HUDEP-2 (cell line): ENCODE data around the gene TXN2.
"Not testable (repeated sequence)": the region's sequence is repeated elsewhere in the genome, so short reads cannot be mapped to it uniquely, and the experiment has no call there.

Source experiments
- DNase-seq, 76 experiments: peaks; one replicate each; lab custom pipeline; 2025; ENCODE audit not compliant: unreplicated experiment in 76 of 76; lab: John Stamatoyannopoulos, UW

TXN2 gene

DNA sequence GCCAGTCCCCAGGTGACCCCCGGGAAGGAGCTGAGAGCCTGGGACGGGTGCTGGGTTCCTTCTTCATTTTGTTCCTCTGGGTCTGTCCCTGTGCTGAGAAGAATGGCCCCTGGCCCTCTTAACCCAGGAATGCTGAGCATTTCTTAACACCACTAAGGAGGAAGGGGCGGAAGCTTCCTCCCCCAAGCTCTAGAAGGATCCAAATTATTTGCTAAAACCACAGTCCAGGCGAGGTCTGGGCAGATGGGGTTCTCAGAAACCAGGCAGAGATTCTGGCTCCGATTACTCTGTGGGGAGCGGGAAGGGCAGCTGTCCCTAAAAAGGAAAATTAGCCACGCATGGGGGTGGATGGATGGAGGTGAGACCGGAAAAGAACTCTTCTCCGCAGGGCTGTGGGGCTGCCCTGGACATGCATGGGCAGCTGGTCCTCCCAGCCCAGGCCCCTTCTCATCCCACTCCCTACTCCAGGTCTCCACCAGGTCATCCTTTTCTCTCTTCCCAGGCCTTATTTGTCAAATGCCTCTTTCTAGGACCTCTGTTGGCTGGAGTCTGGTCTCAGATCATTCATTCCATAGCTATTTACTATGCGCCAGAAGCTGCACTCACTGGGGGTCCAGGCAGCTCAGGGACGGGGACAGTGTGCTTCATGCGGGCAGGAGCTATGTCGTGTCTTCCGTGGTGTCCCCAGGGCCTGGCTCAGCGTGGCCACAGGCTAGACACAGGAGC is 48.7 kb downstream of the TXN2 start:
- DNase-seq: no peak

DNA sequence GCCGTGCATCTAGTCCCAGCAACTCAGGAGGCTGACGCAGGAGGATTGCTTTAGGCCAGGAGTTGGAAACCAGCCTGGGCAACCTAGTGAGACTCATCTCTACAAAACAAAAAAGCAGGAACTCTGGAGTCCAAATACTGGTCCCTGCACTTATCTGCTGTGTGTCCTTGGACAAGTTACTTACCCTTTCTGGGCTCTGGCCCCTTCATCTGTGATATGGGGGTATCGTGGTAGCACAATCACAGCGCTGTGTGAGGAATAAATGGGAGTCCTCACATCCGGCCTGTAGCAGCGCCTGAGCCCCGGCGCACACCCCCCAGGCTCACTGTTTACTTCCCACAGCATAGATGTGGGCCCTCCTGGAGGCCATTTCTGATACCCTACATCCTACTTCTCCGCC is 49.5 kb downstream of the TXN2 start:
- DNase-seq: no peak

DNA sequence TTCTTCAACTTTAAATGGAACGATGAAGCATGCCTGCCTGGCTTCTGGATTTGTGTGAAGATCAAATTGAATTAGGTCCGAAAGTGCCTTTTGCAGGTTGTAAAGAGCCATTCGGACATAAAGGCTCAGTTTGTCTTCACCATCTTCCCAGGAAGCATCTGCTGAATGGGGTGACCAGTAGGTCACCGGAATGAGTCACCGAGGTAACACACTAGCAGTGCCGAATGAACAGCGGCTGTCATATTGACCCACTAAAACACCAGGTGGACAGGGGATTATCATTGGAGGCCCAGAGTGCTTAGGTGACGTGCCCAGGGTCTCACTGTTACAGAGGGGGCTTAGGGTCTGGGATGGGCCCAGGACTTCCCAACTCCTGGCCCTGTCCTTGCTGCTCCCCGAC is 50.6 kb downstream of the TXN2 start:
- no peak for DNase-seq

DNA sequence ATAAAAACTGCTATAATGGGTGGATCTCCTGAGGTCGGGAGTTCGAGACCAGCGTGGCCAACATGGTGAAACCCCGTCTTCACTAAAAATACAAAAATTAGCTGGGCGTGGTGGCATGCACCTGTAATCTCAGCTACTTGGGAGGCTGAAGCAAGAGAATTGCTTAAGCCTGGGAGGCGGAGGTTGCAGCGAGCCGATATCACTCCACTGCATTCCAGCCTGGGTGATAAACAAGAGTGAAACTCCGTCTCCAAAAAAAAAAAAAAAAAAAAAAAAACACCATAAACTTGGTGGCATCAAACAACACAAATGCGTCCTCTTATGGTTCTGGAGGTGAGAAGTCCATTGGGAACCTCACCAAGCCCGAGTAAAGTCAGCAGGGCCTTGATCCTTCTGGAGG is 53.5 kb downstream of the TXN2 start:
- not testable (repeated sequence) for DNase-seq

DNA sequence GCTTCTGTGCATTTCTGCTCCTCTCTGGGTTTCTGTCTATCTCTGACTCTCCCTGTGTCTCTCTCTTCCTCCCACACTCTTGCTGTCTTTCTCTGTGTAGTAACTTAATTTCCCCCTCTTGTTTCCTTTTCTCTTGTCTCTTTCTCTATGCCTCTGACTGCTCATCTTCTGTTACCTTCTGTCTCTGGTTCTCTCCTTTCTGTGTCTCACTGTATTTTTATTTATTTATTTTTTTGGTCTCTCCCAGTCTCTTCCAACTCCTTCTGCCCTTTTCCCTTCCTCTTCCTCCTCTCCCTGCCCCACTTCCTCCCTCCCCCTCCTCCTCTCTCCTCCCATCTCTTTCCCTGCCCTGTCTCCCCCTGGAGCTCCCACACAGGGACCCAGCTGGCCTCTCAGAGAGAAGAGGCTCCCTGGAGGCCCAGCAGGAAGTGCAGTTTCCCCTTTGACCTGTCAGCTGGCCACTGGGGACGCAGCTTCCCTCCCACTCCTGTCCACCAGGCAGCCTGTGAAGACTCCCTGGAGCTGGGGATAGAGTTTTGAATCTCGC is 55.4 kb downstream of the TXN2 start:
- DNase-seq: no peak

DNA sequence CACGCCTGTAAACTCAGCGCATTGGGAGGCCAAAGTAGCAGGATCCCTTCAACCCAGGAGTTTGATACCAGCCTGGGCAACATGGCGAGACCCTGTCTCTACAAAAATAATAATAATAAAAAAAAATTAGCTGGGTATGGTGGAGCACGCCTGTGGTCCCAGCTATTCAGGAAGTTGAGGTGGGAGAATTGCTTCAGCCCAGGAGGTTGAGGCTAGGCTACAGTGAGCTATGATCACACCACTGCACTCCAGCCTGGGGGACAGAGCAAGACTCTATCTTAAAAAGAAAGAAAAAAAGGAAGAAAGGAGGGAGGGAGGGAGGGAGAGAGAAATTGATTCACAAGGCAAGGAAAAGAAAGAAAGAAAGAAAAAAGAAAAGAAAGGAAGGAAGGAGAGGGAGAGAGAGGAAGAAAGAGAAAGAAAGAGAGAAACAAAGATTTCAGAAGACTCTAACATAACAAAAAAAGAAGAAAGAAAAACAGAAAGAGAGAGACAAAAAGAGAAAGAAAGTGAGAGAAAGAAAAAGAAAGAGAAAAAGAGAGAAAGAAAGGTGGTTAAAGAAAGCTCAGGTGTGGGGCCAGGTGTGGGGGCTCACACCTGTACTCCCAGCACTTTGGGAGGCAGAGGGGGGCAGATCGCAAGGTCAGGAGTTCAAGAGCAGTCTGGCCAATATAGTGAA is 56.4 kb downstream of the TXN2 start:
- DNase-seq: no peak

DNA sequence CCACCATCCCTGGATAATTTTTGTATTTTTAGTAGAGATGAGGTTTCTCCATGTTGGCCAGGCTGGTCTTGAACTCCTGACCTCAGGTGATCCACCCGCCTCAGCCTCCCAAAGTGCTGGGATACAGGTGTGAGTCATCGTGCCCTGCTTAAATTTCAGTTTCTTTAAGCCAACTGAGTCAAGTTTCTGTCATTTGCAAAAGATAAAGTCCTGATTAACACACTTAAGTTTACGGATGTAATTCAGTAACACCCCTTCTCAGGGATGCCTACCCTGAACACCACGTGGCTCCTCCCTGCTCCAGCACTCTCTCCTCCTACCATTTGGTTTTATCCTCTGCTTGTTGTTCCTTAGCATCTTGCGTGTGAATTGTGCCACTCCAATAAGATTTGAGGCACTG is 57.0 kb downstream of the TXN2 start:
- not testable (repeated sequence) for DNase-seq

DNA sequence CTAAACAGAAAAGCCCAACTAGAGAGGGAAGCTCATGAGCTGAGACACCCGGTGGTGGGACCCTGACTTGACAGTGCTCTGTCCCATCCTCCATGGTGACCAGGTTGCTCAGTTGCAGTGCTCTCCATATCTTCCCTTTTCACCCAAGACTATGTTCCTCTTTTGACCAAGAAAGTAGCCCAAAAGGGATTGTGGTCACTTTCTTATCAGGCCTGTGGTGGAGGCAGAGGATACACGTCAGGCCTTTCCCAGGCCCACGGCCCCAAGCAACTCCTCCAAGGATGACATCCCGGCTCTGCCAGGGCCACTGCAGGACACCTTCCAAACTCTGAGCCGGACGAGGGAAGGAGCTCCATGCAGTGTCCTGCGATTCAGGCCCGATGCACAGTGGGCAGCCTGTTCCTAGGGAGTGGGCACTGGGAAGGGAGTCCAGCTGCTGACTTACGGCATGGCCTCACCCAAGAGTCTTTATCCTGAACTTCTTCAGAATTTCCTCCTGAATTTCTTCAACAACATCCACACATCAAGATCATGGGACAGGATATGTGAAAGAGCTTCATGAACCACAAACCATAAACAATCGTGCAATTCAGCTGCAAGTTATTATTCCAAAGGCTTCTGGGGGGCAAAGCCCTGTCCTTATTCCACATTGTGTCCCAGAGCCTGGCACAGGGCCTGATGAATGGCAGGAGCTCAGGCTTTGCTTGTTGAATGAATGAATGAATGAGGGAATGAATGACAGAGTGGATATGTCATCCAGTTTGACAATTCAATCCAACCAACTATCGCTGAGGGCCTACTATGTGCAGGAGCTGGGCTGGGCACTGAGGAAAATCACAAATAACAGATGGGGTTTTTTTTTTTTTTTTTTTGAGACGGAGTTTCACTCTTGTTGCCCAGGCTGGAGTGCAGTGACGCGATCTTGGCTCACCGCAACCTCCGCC is 57.7 kb downstream of the TXN2 start:
- peak in 5 of 76 experiments; percentile 11 to 26 (median 13) for DNase-seq

DNA sequence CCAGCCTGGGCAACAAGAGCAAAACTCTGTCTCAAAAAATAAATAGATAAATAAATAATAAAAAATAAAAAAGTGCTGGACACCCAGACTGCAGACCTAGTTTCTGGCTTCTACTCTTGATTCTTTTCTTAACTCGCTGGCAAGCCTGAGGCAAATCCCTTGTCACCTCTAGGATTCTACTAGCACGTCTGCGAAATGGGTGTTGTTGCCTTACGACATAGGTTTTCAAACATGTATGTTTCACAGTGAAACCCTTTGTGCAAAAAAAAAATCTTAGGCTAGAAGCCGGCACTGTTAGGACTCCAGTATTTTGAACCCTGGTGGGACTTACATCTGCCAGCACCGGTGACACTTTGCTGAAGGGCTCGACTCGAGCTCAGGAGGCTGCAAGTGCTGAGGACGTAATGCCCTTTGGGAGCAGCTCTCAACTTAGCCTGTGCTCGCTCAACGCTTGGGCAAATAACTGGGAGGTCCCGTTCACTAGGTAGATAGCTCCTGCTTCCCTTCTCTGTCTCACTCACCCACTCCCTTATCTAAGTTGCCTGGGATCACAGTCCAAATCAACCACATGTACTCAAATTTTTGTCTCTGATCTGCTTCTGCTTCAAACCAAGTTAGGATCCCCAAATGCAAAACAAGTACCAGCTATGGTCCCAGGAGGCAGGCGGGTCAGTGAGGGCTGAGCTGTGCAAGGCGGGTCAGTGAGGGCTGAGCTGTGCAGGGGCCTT is 59.0 kb downstream of the TXN2 start:
- DNase-seq: no peak

DNA sequence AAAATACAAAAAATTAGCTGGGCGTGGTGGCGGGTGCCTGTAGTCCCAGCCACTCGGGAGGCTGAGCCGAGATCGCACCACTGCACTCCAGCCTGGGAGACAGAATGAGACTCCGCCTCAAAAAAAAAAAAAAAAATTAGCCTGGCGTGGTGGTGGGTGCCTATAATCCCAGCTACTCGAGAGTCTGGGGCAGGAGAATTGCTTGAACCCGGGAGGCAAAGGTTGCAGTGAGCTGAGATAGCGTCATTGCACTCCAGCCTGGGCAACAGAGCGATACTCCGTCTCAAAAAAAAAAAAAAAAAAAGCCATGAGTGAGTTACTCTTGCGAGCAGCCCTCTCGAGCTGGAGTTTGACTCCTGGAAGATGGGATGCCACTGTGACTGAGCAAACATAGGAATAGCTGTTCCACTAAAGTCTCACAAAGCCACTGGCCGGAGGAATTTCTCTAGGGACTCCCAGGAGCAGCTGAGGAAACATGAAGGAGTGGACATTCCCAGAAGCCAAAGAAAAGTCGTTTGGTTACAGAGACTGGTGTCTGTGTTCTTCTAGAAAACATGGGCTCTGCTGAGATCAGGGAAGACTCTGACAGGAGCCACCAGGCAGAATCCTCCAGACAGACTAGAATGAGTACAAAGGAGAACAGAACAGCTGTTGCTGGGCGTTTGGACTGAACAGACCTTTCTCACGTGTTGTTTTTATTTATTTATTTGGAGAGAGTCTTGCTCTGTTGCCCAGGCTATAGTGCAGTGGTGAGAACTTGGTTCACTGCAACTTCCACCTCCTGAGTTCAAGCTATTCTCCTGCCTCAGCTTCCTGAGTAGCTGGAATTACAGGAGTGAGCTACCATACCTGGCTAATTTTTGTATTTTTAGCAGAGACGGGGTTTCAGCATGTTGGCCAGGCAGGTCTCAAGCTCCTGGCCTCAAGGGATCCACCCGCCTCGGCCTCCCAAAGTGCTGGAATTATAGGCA is 61.2 kb downstream of the TXN2 start:
- no peak for DNase-seq

DNA sequence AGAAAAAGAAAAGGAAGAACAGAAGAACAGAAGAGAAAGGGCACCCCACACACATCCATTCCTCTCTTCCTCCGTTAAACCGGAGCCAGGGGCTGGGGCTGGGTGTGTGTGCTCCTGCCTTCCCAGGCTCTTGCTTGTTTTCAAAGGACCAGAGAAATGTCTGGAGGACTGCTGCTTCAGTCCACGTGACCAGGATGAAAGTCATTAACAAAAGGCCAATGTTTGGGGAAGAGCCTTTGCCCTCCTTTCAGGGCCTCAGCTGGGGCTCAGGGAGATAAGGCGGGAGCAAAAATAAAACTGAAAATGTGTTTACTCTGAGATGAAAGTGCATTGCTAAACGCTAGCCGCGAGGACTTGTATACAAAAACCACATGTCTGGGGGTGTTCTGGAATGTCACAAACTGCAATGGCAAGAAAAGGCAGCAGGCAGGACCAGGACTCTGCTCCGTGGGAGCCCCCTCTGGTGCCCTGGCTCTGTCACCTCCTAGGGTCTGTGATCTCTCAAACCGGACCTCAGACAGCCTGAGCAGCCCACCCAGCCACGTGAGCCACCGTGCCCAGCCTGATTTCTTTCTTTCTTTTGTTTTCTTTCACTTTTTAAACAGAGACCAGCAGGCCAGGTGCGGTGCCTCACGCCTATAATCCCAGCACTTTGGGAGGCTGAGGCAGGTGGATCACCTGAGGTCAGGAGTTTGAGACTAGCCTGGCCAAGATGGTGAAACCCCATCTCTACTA is 62.1 kb downstream of the TXN2 start:
- no peak for DNase-seq

DNA sequence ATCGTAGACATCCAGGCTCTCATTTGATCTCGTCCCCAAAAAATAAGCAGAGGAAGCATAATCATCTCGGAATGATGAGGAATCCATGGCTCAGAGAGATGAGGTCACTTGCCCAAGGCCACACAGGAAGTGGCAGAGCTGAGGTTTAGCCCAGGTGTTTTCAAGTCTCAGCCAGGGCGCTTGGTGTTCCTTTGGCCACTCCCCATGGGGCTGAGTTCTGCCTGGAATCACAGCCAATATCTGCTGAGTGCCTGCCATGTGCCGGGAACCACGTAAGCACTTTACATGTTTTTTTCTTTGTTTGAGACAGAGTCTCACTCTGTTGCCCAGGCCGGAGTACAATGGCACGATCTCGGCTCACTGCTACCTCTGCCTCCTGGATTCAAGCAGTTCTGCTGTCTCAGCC is 64.2 kb downstream of the TXN2 start:
- DNase-seq: no peak
